GM18499 (cell line): ENCODE data around the gene PRDX4.
"Not testable (repeated sequence)": the region's sequence is repeated elsewhere in the genome, so short reads cannot be mapped to it uniquely, and the experiment has no call there.

Source experiments
- ATAC-seq: cut with Tn5 transposase; IDR thresholded peaks from one replicate; pipeline ENCODE4 v1.9.1; 2021; ENCODE audit warnings: moderate number of reproducible peaks; ENCODE audit not compliant: insufficient read depth, unreplicated experiment

The PRDX4 gene

GRCh38 chrX:23667239-23668177 is at the start of gene PRDX4:
TSS of gene PRDX4 (plus strand) at chrX:23667493. CDS start at chrX:23667571, 78 bp downstream.
- peak; percentile 34 for ATAC-seq

- no peak for ATAC-seq
Observed at GRCh38 chrX:23621621-23622265, 45.5 kb upstream of the PRDX4 start.

GRCh38 chrX:23623797-23624196 is 43.5 kb upstream of the PRDX4 start:
- ATAC-seq, result no peak

GRCh38 chrX:23626651-23627050 is 40.6 kb upstream of the PRDX4 start:
- no peak for ATAC-seq

GRCh38 chrX:23628131-23628530 is 39.2 kb upstream of the PRDX4 start:
- ATAC-seq, result no peak

GRCh38 chrX:23631136-23631535 is 36.2 kb upstream of the PRDX4 start:
- ATAC-seq, result no peak

GRCh38 chrX:23633834-23634580 is 33.3 kb upstream of the PRDX4 start:
- ATAC-seq, result no peak

GRCh38 chrX:23637187-23637586 is 30.1 kb upstream of the PRDX4 start:
- ATAC-seq, result no peak

GRCh38 chrX:23643020-23643419 is 24.3 kb upstream of the PRDX4 start:
- no peak for ATAC-seq

GRCh38 chrX:23644744-23645143 is 22.5 kb upstream of the PRDX4 start:
- ATAC-seq, result no peak

GRCh38 chrX:23656091-23656490 is 11.2 kb upstream of the PRDX4 start:
- ATAC-seq, result no peak

GRCh38 chrX:23656684-23657083 is 10.6 kb upstream of the PRDX4 start:
- no peak for ATAC-seq

- no peak for ATAC-seq
Observed at GRCh38 chrX:23659339-23659738, 8.0 kb upstream of the PRDX4 start.

GRCh38 chrX:23660083-23660765 is 7.1 kb upstream of the PRDX4 start:
- not testable (repeated sequence) for ATAC-seq

GRCh38 chrX:23660766-23661132 is 6.5 kb upstream of the PRDX4 start:
- ATAC-seq, result no peak

GRCh38 chrX:23661671-23662070 is 5.6 kb upstream of the PRDX4 start:
- no peak for ATAC-seq

- ATAC-seq, result peak; percentile 49
Observed at GRCh38 chrX:23662187-23662586, 5.1 kb upstream of the PRDX4 start.

- peak; percentile 34 for ATAC-seq
Observed at GRCh38 chrX:23662853-23663252, 4.4 kb upstream of the PRDX4 start.

GRCh38 chrX:23664496-23664895 is 2.8 kb upstream of the PRDX4 start:
- no peak for ATAC-seq

GRCh38 chrX:23666282-23666681 is 1.0 kb upstream of the PRDX4 start:
- no peak for ATAC-seq
